Upper lobe of left lung (tissue), 4 donors: ENCODE results near the gene ABHD5.

Source experiments
- POLR2AphosphoS5 ChIP-seq, 2 donors: sonication (generic); formaldehyde crosslinking; IDR thresholded peaks; one replicate each; pipeline ENCODE4 v1.5.1; 2017; ENCODE audit warnings: antibody characterized with exemption in 2 of 2
- TF ChIP-seq, protein P1 (sequence below), 6 experiments: fragments of 450-650 bp in 4 of 6; fragments of 200-600 bp in 2 of 6; sonication (generic) in 2 of 6; IDR thresholded peaks; one replicate each; pipeline ENCODE4 v1.5.1; 2016 to 2019; ENCODE audit warnings: antibody characterized with exemption in 6 of 6

DNA sequence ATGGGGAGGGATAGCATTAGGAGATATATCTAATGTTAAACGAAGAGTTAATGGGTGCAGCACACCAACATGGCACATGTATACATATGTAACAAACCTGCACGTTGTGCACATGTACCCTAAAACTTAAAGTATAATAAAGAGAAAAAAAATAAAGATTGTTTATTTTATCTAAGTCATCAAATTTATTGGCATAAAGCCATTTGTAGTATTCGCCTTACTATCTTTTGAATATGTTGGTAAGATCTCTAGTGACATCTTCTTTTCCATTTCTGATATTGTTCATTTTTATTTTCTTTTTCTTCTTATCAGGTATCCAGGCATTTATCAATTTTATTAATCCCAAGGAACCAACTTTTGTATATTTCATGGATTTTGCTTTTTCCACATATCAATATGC, 5.8 kb upstream of the ABHD5 start:
- TF ChIP-seq, protein P1, sequence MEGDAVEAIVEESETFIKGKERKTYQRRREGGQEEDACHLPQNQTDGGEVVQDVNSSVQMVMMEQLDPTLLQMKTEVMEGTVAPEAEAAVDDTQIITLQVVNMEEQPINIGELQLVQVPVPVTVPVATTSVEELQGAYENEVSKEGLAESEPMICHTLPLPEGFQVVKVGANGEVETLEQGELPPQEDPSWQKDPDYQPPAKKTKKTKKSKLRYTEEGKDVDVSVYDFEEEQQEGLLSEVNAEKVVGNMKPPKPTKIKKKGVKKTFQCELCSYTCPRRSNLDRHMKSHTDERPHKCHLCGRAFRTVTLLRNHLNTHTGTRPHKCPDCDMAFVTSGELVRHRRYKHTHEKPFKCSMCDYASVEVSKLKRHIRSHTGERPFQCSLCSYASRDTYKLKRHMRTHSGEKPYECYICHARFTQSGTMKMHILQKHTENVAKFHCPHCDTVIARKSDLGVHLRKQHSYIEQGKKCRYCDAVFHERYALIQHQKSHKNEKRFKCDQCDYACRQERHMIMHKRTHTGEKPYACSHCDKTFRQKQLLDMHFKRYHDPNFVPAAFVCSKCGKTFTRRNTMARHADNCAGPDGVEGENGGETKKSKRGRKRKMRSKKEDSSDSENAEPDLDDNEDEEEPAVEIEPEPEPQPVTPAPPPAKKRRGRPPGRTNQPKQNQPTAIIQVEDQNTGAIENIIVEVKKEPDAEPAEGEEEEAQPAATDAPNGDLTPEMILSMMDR (IDR thresholded peaks at IDR 0.05), result no peak
- TF ChIP-seq POLR2AphosphoS5 (IDR thresholded peaks at IDR 0.05), result no peak
